ENCODE results near the gene TMEM108. TPM values are rescaled to one million over a fixed set of nuclear protein-coding genes. Genes with fewer than 3 reads are reported as not detected.
A peak's percentile ranks its signal among the peaks of the same experiment; 100 is the strongest.

The TMEM108 gene
- 5.7 and 8.6 TPM in 2 replicates for polyA plus RNA-seq (2012; rRNA removed)
- polyA plus RNA-seq (2012; cell fraction: cytosol; rRNA removed), result 3.9 and 6.8 TPM in 2 replicates
- 4.1 and 7.5 TPM in 2 replicates for polyA plus RNA-seq (2012; cell fraction: nucleus; rRNA removed)

DNA sequence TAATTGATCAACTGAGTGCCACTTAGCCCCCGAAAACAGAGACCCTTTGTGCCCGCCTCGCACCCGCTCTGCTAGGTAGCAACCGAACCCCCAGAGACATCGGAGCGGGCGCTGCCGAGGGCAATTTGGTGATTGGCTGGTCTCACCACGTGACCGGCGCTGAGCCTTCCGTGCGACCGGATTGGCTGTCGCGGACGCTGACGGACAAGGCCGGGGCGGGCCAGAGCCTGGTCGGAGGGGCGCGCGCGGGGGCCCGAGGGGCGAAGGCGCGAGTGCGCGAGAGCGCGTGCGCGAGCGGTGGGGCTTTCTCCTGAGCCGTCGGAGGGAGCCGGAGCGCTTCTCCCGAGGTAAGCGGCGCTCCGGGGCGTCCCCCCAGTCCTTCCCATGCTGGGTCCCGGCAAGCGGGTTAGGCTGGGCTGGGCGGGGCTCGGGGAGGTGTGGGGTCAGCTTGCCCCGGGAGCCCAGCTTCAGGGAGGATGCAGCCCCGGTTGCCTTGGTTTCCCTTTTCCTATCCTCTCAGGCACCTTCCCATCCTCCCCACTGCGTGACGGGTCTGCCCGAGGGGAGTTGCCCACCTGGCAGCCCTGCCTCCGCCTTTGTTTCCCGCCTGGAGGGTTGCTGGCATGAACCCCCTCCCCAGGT is at the start of gene TMEM108:
TMEM108 (plus strand) TSS at position 303 of the 642 bp plus-strand sequence.
- Histone ChIP-seq H3K9me2 (no peaks in the 10 kb centered on the region), H3K4me1 (ENCODE audit: control insufficient read depth in 1 of 2, insufficient read depth in 2 of 2, low read depth in 1 of 2, low read length in 1 of 2) (peaks cover 7 to 21% of the 10 kb centered on the region in 2 experiments; a peak in 2 of 4 replicates), H3K4me2 (peak within 1 kb of the TSS; percentile 98), H3K79me2 (ENCODE audit: insufficient read depth) (no peaks in the 10 kb centered on the region), H3K9me3 (no peaks in the 10 kb centered on the region), H3K4me3 (ENCODE audit: low read depth in 2 of 2, low read length in 1 of 2) (peak within 1 kb of the TSS; percentile 82 to 96), H3K27ac (ENCODE audit: low read depth in 2 of 2, low read length in 1 of 2) (peak within 1 kb of the TSS in 1 of 2 experiments; percentile 79; a peak in 1 of 4 replicates), H3K27me3 (ENCODE audit: insufficient read depth) (peaks cover 7% of the 10 kb centered on the region), H3K9ac (peak within 1 kb of the TSS; percentile 45), H2AFZ (ENCODE audit: low read depth) (peak within 1 kb of the TSS; percentile 99), H3K36me3 (replicated peaks in 1 of 2; ENCODE audit: control insufficient read depth in 1 of 2, insufficient read depth in 2 of 2, low read length in 1 of 2) (no peaks in the 10 kb centered on the region), H4K20me1 (ENCODE audit: insufficient read depth) (no peaks in the 10 kb centered on the region), H3F3A (replicated peaks; ENCODE audit: insufficient read depth) (peaks cover 11% of the 10 kb centered on the region)
- WGBS (ENCODE audit: low lambda C conversion rate), result 2% methylated on average over 27 of the region's 57 CpGs
- ChIA-PET CTCF (interaction anchor here (1.2 to 12.3 kb wide), 5 partner anchors 17 to 346 kb away, joined by 3 to 178 read pairs (median 6); no protein-coding TSS in a partner anchor), POLR2A (interaction anchor here (0.9 kb wide), 1 partner anchor 158 kb away, joined by 3 read pairs; no protein-coding TSS in a partner anchor)
- DNase-seq, result peak; percentile 95
- TF ChIP-seq POLR2AphosphoS5 (IDR thresholded peaks at IDR 0.05; ENCODE audit: low read depth, low read length), result no peak
- TF ChIP-seq MXI1 (IDR thresholded peaks at IDR 0.05; ENCODE audit: low read depth, low read length), result 0 out of 2 replicates have a peak, but pooled peaks have one; percentile 15
- TF ChIP-seq, protein P1, sequence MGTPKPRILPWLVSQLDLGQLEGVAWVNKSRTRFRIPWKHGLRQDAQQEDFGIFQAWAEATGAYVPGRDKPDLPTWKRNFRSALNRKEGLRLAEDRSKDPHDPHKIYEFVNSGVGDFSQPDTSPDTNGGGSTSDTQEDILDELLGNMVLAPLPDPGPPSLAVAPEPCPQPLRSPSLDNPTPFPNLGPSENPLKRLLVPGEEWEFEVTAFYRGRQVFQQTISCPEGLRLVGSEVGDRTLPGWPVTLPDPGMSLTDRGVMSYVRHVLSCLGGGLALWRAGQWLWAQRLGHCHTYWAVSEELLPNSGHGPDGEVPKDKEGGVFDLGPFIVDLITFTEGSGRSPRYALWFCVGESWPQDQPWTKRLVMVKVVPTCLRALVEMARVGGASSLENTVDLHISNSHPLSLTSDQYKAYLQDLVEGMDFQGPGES (IDR thresholded peaks at IDR 0.05; ENCODE audit: low read depth, low read length), result peak; percentile 8; the same call in 1 of the 2 replicates
- no peak for TF ChIP-seq FOSL2 (IDR thresholded peaks at IDR 0.05; ENCODE audit: borderline replicate concordance, low read depth)
- peak; percentile 69 for TF ChIP-seq NRF1 (IDR thresholded peaks at IDR 0.05; ENCODE audit: low read depth, low read length)
- TF ChIP-seq, protein P2, sequence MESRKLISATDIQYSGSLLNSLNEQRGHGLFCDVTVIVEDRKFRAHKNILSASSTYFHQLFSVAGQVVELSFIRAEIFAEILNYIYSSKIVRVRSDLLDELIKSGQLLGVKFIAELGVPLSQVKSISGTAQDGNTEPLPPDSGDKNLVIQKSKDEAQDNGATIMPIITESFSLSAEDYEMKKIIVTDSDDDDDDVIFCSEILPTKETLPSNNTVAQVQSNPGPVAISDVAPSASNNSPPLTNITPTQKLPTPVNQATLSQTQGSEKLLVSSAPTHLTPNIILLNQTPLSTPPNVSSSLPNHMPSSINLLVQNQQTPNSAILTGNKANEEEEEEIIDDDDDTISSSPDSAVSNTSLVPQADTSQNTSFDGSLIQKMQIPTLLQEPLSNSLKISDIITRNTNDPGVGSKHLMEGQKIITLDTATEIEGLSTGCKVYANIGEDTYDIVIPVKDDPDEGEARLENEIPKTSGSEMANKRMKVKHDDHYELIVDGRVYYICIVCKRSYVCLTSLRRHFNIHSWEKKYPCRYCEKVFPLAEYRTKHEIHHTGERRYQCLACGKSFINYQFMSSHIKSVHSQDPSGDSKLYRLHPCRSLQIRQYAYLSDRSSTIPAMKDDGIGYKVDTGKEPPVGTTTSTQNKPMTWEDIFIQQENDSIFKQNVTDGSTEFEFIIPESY (IDR thresholded peaks at IDR 0.05; ENCODE audit: borderline replicate concordance, low read depth), result no peak
- peak; percentile 93 for TF ChIP-seq PBX3 (IDR thresholded peaks at IDR 0.05)
- peak; percentile 97 for TF ChIP-seq MAX (IDR thresholded peaks at IDR 0.05; ENCODE audit: low read depth)
- peak; percentile 98 for TF ChIP-seq USF1 (IDR thresholded peaks at IDR 0.05; ENCODE audit: borderline replicate concordance, low read depth)
- TF ChIP-seq GATA2 (CRISPR knock-in tag; IDR thresholded peaks at IDR 0.05), result no peak
- TF ChIP-seq CHD2 (IDR thresholded peaks at IDR 0.05; ENCODE audit: low read length, partially characterized antibody), result peak; percentile 35
- no peak for TF ChIP-seq GABPA (IDR thresholded peaks at IDR 0.05; ENCODE audit: low read depth)
- peak; percentile 80 for TF ChIP-seq USF2 (IDR thresholded peaks at IDR 0.05; ENCODE audit: borderline replicate concordance, low read depth, low read length)
- no peak for TF ChIP-seq RCOR1 (IDR thresholded peaks at IDR 0.05; ENCODE audit: low read length)
- TF ChIP-seq REST (IDR thresholded peaks at IDR 0.05; ENCODE audit: low read depth, low read length), result no peak
- no peak for TF ChIP-seq NFIC (IDR thresholded peaks at IDR 0.05; ENCODE audit: borderline replicate concordance)
- peak; percentile 88 for TF ChIP-seq RFX5 (IDR thresholded peaks at IDR 0.05; ENCODE audit: low read length)

Data from SK-N-SH (cell line).